Measurements from ENCODE around the gene PPP1R18.
A peak's percentile ranks its signal among the peaks of the same experiment; 100 is the strongest.
"Not testable (repeated sequence)": the region's sequence is repeated elsewhere in the genome, so short reads cannot be mapped to it uniquely, and the experiment has no call there.

Gene PPP1R18

DNA sequence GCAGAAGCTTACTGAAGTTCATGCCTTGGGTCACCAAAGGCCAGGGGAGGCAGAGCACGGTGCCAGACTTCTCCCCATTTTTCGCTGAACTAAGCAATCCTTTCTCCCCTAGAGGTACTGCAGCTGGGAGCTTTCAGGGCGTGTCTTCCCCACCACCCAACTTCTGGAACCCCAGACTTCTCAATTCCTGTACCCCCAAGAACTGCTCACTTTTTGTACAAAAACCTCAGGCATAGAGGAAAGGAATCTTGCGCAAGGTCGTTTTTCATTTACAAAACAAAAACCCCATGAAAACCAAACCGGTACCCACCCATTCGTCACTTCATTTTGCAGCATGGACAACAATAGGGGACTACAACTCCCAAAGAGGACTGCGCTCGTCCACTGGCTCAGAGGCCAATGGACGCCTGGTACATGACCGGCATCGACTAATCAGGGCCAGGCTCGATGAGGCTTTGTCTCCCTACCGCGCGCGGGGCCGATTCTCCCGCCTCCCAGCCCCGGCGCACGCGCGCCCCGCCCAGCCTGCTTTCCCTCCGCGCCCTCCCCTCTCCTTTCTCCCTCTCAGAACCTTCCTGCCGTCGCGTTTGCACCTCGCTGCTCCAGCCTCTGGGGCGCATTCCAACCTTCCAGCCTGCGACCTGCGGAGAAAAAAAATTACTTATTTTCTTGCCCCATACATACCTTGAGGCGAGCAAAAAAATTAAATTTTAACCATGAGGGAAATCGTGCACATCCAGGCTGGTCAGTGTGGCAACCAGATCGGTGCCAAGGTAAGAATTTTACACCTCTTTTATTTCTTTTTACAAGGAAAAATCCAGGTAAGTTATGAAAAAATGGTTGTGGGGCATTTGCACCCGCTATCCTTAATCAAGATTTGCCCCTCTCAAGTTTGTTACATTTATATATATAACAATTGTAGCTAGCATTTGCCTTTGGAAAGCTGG, 33.6 kb upstream of the PPP1R18 start, which contains the start of gene TUBB:
Gene TUBB (plus strand): TSS at position 562 of the 947 bp plus-strand sequence. CDS start 155 bp downstream, at position 717.
- DNase-seq, result peak; percentile 95 to 99 (median 95)

DNA sequence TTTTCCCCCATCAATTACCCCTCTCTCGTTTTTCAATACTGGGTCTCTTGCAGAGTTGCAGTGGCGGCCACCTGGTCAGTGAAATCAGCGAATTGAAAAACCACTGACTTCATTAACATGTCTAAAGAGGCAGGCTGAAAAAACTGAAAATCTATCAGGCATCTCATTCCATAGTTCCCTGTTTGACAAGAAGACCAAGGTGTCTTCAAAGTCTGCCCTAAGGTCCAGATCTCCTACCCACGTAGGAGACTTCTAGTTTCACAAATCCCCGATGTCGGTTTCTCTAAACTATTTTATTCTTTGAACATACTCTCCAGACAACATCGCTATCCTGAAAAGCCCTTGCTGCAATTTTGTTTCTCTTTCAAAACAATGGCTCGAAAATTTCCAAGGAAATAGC, 32.9 kb upstream of the PPP1R18 start:
- DNase-seq, result peak in 1 of 3 experiments; percentile 81

DNA sequence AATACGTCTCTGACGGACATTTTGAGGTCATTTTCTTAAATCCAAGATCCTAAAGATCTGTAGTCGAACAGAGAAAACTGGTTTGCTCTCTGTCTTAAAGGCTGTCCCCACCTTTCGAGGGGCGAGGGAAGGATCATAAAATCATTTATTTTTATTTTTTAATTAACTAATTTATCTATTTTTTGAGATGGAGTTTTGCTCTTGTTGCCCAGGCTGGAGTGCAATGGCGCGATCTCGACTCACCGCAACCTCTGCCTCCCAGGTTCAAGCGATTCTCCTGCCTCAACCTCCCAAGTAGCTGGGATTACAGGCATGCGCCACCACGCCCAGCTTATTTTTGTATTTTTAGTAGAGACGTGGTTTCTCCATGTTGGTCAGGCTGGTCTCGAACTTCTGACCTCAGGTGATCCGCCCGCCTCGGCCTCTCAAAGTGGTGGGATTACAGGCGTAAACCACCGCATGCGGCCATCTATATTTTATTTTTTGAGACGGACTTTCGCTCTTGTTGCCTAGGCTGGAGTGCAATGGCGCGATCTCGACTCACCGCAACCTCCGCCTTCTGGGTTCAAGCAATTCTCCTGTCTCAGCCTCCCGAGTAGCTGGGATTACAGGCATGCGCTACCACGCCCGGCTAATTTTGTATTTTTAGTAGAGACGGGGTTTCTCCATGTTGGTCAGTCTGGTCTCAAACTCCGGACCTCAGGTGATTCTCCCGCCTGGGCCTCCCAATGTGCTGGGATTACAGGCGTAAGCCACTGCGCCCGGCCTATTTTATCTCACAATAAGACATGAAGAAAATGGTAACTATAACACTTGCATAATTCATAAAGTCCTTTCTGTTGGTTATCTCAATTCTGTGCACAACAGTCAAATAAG, 31.6 kb upstream of the PPP1R18 start:
- DNase-seq, result not testable (repeated sequence)

DNA sequence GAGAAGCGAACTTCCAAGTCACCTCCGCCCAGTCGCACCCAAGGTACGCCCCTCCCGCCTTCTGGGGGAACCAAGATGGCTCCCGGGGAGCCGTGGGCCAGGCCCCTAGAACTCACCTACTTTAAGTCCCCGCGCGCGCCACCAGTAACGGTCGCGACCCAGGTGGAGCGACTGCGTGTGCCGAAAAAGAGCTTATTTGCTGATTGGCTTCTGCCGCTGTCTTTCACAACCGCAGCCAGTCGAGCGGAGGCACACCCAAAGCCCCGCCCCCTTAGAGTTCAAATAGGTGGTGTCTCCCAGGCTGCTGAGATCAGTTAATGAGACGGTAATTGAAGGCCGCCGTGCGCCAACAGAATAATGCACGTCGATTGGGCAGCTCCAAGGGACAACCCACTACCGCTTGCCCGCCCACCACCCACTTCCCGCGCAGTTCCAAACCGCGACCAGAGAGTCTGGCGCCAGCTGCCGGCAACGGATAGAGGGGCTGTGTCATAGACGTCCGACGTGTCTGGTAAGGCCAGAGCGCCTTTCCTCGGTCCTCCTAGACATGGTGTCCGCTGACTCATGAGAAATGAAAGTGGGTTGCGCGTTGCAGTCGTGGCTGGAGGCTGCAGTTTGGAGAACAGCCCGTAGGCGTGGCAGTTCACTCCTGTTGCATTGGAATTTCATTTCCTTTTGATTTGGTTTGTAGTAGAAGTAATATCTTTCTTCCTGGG, 30.8 kb upstream of the PPP1R18 start, which contains the start of gene MDC1:
Gene MDC1 (minus strand): TSS at position 153 of the 716 bp plus-strand sequence. CDS start 2,106 bp downstream, outside the sequence.
- peak; percentile 97 to 99 (median 99) for DNase-seq

DNA sequence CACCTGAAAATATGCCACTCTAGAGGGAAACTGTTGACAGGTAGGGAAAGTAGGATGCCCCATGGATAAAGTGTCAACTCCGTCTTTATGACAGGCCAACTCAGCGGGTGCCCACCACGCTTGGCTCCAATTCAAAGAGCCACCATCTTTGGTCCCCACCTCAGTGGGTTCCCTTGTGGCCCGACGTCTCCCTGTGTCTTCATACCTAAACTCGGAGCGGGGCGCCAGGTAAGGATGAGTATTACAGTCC, 30.4 kb upstream of the PPP1R18 start:
- no peak for DNase-seq

DNA sequence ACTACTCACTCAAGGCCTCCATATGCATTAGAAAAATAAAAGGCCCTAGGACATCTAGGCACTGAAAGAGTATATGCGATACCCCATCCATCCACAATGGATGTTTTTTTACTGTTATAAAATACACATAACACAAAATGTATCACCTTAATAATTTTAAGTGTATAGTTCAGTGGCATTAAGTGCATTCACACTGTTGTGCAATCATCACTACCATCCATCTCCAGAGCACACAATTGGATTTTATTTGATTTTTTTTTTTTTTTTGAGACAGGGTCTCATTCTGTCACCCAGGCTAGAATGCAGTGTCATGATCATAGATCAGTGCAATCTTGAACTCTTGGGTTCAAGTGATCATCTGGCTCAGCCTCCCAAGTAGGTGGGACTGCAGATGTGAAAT, 27.8 kb upstream of the PPP1R18 start:
- DNase-seq, result no peak

DNA sequence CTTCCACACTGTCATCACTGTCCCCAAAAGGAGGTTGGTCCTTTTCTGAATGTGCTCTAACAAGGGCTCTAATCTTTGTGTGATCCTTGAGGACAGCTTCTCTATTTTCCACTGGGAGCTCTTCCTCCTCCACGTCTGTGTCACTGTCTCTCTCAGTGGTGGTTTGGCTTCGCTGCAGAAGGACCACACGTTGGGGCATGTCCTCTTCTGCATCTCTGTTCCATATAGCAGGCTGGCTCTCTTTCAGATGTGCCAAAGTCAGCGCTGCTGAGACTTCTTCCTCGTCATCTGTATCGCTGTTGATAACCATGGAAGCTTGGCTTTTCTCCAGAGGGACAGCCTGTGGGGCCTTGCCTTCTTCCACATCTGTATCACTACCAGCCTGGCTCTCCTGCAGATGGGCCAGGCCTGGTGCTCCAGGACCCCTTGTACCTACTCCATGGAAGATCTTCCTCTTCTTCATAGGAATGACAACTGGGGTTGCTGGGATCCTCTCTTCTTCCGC, 26.0 kb upstream of the PPP1R18 start:
- DNase-seq, result no peak

DNA sequence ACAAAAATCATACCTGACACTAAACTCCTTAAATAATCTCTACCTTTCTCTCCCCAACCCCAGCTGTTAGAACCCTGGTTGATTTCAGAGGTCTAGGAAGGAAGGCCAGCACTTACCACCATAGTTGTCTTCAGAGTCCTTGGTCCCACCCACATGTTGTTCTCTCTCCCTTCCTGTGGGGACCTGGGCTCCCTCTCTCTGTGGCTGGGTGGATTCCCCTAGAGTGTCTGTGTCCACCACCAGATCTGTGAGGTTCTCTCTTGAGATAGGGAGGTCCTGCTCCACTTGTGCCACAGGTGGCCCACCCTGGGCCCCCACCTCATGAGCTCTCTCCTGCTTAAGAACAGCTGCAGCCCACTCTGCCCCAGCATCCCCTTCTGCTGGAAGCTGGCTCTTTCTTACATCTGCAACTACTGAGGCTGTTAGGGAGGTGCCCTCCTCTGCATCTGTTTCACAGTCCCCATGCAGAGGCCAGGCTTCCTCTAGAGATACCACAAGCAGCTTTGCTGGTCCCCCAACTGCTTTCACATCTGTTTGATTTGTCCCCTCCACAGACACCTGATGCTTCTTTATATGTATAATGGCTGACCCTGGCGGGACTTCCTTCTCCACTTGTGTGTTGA, 25.4 kb upstream of the PPP1R18 start:
- no peak for DNase-seq

DNA sequence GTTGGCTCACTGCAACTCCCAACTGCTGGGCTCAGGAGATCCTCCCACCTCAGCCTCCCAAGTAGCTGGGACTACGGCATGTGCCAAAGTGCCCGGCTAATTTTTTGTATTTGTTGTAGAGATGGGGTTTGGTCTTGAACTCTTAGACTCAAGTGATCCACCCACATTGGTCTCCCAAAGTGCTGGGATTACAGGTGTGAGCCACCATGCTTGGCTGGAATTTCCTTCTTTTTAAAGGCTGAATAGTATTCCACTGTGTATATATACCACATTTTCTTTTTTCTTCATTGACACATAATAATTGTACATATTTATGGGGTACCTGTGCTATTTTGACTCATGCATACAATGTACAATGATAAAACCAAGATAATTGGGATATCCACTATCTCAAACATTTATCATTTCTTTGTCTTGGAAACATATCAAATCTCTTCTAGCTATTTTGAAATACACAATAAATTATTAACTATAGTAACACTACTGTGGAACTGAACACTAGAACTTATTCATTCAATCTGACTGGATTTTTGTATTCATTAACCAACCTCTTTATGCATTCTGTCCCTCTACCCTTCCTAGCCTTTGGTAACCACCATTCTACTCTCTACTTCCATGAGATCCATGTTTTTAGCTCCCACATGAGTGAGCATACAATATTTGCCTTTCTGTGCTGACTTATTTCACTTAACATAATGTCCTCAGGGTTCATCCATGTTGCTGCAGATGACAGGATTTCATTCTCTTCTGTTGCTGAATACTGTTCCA, 22.8 kb upstream of the PPP1R18 start:
- no peak for DNase-seq

DNA sequence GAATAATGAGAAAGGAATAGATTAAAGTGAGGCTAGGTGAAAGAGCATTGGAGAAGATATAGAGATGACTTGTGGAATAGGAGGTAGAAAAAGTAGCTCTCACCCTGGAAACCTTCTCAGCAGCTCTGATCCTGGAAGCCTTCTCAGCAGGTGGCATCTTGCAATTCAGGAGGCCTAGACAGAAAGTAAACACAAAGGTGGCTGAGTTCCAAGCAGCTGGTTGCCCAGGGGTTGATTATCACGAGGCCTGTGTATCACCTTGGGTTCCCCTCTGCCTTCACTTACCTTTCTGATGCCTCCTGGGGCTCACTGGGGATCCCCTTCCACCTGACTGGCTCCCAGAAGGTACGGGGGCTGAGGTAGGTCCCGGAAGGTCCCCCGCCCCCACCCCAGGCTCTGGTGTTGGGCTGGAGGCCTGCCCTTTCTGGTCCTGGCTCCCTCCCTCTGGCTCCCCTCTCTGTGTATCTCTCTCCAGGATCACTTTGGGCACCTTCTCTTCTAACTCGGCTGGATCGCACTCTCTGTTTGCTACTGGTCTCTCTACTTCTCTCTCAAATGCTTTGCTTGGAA, 20.9 kb upstream of the PPP1R18 start:
- peak; percentile 69 to 92 (median 80) for DNase-seq

DNA sequence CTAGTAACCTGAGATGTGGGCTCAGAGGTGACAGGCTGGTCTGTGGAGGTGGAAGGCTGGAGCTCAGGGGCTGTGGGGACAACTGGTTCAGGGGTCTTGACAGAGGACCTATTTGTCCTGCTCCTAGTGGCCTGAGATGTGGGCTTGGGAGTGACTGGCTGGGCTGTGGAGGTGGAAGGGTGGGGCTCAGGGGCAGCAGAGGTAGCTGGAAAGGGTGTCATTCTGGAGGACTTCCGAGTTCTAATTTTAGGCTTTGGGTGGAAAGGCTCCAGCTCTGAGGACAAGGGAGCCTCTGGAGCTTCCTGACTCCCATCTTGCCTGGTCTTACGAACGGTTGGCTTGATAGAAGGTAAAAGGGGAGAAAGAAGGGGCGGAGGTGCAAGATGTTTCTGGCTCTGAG, 19.2 kb upstream of the PPP1R18 start:
- no peak for DNase-seq

DNA sequence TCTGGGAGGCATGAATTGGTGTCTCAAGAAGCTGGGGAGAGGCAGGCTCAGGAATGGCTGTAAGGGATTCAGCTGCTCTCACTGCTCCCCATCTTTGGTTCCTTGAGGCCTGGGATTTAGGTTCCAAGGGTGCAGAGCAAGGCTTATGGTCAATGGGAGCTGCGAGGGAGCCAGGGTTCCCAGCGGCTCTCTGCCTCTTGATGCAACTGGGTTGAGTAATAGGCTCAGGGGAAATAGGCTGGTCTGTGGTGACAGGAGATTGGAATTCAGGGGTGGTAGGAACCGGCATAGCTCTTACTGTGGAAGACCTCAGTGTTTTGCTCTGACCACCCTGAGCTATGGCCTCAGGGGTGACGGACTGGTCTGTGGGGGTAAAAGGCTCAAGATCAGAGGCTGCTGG, 17.4 kb upstream of the PPP1R18 start:
- no peak for DNase-seq

DNA sequence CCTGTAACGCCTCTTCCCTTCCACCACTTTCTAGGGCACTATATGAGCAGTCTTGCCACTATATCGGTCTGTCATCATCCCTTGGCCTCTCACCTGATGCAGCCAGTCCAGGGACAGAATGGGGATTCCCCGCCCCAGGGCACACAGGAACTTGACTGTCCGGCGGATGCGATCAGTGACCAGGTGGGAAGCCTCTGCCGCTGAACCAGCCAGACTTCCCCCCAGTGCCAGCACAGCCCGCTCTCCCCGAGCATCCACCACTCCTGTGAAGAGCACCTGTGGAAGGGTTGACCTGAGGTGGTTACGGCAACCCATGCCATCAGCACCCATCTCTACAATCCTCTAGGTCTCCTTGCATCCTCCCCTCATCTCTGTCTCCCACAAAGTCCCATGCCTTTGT, 16.6 kb upstream of the PPP1R18 start:
- DNase-seq, result no peak

DNA sequence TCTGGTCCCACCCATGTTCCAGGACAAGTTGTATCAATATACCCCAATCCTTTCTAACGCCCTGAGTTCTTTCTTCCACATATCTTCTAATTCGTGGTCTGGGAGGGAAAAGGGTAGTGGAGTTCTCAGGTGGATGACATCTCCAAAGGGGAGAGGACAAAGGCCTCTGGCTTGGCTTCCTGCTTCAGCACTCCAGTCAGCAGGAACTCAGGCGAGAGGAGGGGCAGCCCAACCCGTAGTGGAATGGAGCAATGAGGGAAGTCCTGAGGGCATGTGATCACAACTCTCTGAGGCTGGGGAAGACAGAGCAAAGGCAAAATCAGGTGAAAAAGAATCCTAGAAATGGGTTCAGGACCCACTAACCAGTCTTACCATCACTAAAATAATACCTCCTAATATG, 13.9 kb upstream of the PPP1R18 start:
- DNase-seq, result no peak

DNA sequence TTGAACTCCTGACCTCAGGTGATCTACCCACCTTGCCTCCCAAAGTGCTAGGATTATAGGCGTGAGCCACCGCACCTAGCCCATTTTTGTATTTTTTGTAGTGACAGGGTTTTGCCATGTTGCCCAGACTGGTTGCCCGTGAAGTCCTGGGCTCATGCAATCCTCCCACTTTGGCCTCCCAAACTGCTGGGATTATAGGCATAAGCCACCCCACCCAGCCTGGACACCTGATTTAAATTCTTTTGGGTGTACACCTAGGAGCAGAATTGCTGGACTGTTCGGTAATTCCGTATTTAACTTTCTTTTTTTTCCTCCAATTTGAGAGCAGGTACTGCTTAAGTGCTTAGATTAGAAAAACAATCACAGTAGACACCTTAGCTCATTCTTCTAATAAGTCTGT, 10.0 kb upstream of the PPP1R18 start:
- no peak for DNase-seq

DNA sequence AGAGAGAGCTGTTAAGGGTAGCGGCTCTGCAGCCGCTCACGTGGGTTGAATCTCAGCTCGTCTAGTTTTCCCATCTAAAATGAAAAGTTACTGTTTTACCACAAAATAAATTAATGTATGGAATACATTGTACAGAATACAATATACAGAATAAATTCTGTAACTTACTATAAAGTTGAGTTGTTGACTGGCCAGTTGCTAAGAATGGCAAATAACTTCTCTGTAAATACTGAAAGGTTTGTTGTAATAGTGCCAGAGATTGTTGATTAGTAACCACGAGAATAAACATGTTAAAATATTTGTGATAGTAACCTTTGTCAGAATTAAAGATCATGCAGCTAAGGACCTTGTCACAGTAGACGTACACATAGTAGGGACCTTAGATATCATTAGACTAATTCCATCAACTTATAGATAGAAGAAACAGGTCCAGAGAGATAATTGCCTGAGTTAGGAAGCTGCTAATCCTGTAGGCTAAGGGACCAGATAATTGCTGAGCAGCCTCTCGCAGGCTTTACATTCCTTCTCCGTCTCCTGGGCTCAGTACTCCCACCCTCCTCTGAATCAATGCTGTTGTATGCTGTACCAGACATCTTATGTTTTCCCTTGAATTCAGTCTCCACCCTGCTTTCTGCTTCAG, 4.9 kb upstream of the PPP1R18 start:
- peak in 2 of 3 experiments; percentile 4 to 53 for DNase-seq

DNA sequence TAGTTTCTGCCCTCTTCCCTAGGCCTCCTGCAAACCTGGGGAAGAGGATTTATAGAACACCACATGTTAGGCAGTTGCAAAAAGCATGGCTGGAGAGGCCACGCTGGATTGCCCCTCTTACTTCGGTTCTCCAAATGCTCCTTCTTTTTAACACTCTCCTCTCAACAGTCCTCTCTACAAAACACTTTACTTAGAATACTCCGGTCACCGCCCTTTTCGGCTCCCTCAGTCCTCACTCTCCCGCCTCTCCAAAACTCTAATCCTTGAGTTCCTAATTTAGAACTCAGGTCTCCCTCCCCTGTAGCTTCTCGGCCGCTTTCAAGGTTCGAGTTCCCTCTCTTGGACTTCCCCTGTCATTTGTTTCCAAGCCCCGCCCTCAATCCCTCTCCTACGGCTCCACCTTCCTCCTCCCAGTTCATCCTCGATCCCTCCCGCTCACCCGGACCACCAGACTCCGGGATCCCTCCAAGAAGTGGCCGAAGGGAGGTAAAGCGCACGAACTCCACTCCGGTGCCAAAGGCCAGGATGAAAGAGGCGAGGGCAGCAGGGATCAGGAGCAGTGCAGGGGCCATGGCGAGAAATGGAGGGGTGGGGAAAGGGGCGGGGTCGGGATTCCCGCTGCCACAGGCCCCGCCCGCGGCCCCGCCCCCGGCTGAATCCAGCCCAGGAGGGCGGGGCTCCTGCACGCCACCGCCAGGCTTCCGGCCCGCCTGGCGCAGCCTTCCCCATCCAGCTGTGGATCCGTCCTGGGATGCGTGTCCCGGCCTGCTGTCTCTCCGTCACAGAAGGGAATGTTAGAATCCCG, 4.2 kb upstream of the PPP1R18 start, which contains the start of gene NRM:
Gene NRM (minus strand): TSS at position 582 of the 805 bp plus-strand sequence. CDS start 10 bp downstream, at position 572.
- DNase-seq, result peak; percentile 89 to 94 (median 92)

DNA sequence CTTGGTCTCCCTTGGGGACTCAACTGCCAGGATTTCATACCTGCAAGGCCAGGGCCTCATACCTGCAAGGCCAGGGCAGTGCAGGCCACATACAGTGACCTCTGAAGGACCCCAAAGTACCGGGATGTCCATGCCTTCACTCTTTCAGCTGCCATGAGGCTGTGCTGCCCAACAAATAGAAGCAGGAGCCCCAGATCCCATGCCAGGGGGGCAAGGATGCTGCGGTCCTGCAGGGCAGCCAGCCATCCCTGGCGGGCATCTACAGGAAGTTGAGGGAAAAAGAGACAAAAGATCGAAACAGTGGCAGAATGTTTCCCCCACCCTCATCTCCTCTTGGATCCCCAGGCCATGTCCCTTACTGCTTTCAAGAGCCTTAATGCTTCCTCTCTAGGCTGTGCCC, 3.5 kb upstream of the PPP1R18 start:
- DNase-seq, result no peak

DNA sequence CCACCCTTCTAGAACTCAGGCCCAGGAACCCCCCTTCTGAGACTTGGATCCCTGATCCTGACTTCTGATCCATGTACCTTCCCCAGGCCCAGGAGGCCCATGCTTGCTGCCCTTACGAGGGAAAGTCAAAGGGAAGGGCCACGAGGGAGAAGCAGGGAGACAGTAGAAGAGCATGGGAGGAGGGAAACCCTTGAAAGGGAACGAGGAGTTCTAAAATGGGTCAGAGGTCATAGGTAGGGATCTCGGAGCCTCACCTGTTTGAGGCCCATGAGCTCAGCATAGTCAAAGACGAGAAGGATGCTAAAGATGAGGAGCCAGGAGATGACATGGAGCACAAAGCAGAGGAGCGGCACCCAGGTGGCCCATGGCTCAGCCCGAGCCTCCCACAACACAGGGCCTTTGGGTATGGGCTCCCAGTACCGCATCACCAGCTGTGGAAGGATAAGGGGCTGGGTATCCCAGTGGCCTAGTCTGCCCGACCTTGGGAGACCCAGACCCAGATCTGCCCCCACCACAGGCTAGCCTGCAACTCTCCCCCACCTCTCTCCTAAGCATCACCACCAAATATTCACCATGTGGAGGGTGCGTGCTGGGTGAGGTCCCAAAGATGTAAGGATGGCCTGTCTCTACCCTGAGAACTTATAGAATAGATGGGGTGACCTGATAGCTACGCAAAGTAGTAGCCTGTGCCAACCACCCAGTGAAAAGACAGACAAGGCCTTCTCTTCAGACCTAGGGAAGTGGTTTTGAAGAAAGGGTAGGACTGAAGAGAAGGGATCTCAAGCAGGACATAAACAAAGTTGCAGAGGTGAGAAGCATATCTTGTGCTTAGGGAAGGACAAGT, 2.8 kb upstream of the PPP1R18 start:
- no peak for DNase-seq

Measured in NCI-H1417 (cell line).